Cardiac fibroblast (primary cell): Measurements from ENCODE around the gene CAMK2D.
A peak's percentile ranks its signal among the peaks of the same experiment; 100 is the strongest.

Experiments
- DNase-seq, 2 donors: peaks; one replicate each; pipeline versions ENCODE4 v3.0.0 to v3.0.0-alpha.2; 2010; ENCODE audit warnings: low read depth in 2 of 2
- H3K4me3 ChIP-seq, 2 donors: replicated peaks in 1 of 2; 1 replicate in 1 of 2; 2 replicates in 1 of 2; pipeline ENCODE4 v1.5.1; 2011; ENCODE audit warnings: low read depth in 2 of 2, low read length in 2 of 2, mild to moderate bottlenecking in 2 of 2, moderate library complexity in 1 of 2
- TF ChIP-seq, protein P1 (sequence below): IDR thresholded peaks from one replicate; pipeline ENCODE4 v1.5.1; 2011; ENCODE audit warnings: low read depth, mild to moderate bottlenecking, low read length, inconsistent platforms

The CAMK2D gene

DNA sequence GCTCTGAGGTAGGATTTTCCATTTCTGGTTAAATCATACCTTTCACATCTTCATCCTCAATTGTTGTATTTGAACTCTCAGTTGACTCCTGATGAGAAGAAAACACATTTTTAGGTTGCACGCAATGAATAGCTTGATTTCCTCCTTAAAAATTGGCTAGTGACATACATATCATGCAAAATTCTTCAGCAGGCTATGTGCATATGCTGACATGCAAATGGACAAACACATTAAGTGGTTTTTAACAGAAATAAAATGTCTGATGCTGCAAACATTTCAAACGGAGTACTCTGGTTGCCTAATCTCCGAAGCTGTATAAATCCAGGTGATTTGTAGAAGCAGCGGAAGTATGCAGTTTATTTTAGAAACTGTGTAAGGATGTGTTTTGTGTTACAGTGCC, 261.1 kb downstream of the CAMK2D start:
- DNase-seq: no peak
- no peak overlapping the region for H3K4me3 ChIP-seq
- TF ChIP-seq, protein P1, sequence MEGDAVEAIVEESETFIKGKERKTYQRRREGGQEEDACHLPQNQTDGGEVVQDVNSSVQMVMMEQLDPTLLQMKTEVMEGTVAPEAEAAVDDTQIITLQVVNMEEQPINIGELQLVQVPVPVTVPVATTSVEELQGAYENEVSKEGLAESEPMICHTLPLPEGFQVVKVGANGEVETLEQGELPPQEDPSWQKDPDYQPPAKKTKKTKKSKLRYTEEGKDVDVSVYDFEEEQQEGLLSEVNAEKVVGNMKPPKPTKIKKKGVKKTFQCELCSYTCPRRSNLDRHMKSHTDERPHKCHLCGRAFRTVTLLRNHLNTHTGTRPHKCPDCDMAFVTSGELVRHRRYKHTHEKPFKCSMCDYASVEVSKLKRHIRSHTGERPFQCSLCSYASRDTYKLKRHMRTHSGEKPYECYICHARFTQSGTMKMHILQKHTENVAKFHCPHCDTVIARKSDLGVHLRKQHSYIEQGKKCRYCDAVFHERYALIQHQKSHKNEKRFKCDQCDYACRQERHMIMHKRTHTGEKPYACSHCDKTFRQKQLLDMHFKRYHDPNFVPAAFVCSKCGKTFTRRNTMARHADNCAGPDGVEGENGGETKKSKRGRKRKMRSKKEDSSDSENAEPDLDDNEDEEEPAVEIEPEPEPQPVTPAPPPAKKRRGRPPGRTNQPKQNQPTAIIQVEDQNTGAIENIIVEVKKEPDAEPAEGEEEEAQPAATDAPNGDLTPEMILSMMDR: no peak

DNA sequence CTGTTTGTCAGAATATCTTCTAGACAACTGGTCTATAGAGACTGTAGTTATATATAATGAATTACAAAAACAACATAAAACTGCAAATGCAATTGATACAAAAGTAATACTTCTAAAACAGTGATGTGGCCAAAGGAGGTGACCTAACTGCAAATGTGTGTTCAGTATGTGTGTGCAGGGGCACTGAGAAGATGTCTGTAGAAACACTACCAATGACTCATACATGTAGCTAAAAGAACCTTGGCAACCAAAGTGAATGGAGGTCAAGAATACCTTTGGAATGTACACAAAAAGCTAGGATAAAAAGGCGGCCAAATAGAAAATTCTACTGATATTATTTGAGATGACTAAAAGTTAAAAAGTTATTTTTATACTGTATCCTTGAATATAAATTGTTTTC, 261.8 kb downstream of the CAMK2D start:
- no peak overlapping the region for H3K4me3 ChIP-seq
- DNase-seq: peak; percentile 72 to 83
- TF ChIP-seq, protein P1: no peak

DNA sequence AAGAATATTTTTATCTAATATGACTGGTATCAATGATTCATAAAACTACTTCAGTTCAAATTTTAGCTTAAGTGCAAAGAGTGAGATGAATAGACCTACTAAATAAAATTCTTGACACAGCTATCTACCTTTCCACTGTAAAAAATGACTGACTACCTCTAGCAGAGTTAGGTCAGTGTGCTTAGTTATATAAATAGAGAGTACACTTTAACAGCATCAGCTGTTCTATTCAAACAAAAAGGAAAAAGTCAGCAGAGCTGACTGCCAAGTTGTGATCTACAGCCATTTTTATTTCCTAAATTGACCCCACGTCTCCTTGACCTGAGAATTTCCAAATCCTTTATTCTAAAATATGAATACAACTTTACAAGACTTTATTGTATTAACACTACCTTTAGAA, 262.4 kb downstream of the CAMK2D start:
- DNase-seq: no peak
- no peak overlapping the region for H3K4me3 ChIP-seq
- TF ChIP-seq, protein P1: no peak

DNA sequence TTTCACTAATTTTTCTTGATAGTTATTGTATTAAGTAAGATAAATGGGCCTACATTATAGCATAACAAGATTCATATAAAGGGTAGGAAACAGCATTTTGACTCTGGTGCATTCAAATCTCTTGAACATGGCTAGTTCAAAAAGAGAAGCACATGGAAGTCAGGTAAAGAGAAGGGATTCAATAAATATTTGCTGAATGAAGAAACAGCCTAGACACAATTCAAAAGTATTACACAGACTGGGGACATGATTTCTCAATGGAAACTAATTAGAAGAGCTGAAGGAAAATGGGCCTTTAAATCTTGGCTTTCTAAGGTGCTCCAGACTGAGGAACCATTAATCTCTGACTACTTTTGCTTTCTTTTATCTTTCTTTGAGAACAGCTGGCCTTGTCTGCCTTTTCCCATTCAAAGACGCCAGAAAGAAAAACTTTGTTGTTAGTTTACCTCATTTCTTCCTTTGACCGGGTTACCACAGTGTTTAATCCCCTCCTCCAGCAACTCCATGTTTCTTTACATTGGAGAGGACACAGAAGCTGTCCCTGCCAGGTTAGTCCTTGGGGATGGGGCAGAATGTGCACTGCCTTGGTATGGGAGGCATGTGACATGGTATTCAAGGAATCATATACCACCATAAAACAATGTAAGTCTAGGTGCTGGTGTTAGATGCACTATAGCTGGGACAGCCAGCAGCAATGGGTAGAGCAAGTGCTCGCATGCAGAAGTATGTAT, 264.2 kb downstream of the CAMK2D start:
- no peak overlapping the region for H3K4me3 ChIP-seq
- TF ChIP-seq, protein P1: no peak
- DNase-seq: no peak

DNA sequence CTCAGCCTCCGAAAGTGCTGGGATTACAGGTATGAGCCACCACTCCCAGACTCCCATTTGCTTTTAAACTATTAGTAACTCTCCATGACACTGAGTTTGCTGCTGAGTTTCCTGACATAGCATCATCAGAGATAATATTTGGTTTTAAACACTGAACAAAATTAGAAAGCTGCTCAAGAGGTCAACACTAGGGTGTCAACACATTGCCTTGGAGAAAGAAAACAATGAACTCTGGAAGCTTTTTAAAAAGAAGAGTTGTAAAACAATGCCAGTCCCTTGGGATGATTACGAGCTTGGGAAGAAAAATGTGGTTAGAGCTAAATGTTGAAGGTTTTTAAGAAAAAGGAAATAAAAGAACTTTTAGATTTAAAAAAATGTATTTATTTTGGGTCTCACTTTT, 264.8 kb downstream of the CAMK2D start:
- DNase-seq: peak in 1 of 2 donors; percentile 54
- TF ChIP-seq, protein P1: no peak
- no peak overlapping the region for H3K4me3 ChIP-seq

DNA sequence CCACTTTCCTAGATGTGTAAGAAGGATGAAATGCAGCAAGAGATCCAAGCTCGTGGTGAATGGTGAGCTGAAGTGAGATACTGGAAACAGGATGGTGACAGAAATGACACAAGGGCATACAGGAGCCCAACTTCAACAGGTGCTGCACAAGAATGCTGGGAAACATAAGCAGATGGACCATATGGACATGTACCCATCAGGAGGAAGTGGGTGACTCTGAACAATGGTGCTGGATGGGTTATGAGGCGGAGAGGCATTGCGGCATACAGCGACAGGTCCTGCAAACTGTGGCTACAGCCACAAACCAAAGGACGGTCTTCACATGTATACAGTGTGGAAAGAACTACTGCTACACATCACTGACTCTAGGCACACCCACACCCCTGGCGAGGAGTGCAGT, 265.7 kb downstream of the CAMK2D start:
- TF ChIP-seq, protein P1: no peak
- no peak for DNase-seq
- H3K4me3 ChIP-seq: no peak overlapping the region

DNA sequence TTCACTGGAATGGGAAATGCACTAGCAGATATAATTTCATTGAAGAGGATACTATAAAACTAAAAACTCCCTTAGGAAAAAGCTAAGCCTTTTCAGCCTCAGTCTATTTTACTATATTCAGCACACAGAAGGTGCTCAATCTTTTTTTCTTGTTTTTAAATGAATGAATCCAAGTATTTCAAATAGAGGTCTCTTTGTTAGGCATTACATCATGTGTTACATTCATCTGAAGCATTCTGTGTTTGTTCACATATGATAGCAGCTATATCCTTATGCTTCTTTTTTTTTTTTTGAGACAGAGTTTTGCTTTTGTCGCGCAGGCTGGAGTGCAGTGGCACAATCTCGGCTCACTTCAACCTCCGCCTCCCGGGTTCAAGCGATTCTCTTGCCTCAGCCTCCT, 278.4 kb downstream of the CAMK2D start:
- TF ChIP-seq, protein P1: no peak
- DNase-seq: no peak
- no peak overlapping the region for H3K4me3 ChIP-seq
